HepG2 (cell line): Measurements from ENCODE around the gene JCAD.

Experiments
- CTCF ChIP-seq: sonication (generic); formaldehyde crosslinking; IDR thresholded peaks from 2 replicates; pipeline ENCODE4 v1.5.0; 2020; ENCODE audit warnings: mild to moderate bottlenecking, missing genetic modification reagents, moderate library complexity
- MAX ChIP-seq: IDR thresholded peaks from 2 replicates; pipeline ENCODE4 v1.6.1; 2012; ENCODE audit warnings: inconsistent platforms
- POLR2A ChIP-seq, 2 experiments: IDR thresholded peaks; 2 replicates each; pipeline ENCODE4 v1.6.1; 2011; ENCODE audit warnings: low read depth in 2 of 2, low read length in 2 of 2, mild to moderate bottlenecking in 1 of 2, moderate library complexity in 1 of 2; ENCODE audit not compliant: insufficient read depth in 1 of 2
- USF2 ChIP-seq, 2 experiments: sonication (generic) in 1 of 2; formaldehyde crosslinking in 1 of 2; IDR thresholded peaks; 2 replicates each; pipeline versions ENCODE4 v1.5.1 to v1.6.1; 2011 to 2020; ENCODE audit warnings: borderline replicate concordance in 1 of 2, low read depth in 1 of 2, low read length in 1 of 2, mild to moderate bottlenecking in 1 of 2, missing genetic modification reagents in 1 of 2, moderate library complexity in 1 of 2

- TF ChIP-seq MAX (no peak), CTCF (CRISPR knock-in tag) (no peak), POLR2A (IDR thresholded peaks at IDR 0.05; ENCODE audit: insufficient read depth in 1 of 2, low read depth in 2 of 2, low read length in 2 of 2) (no peak), USF2 (IDR thresholded peaks at IDR 0.05; ENCODE audit: low read depth, low read length) (no peak), USF2 (CRISPR knock-in tag; IDR thresholded peaks at IDR 0.05; ENCODE audit: borderline replicate concordance) (no peak)
Observed at GRCh38 chr10:30072068-30072467, 12.7 kb upstream of the JCAD start.
